GM18520 (cell line): ENCODE results near the gene AIFM3.

ENCODE experiments used
- ATAC-seq: cut with Tn5 transposase; IDR thresholded peaks from one replicate; pipeline ENCODE4 v1.9.1; 2021; ENCODE audit not compliant: unreplicated experiment

Gene AIFM3

GRCh38 chr22:20974336-20974955, 7.4 kb downstream of the AIFM3 start:
- ATAC-seq: no peak

GRCh38 chr22:20975541-20976290, 8.7 kb downstream of the AIFM3 start:
- ATAC-seq: no peak

GRCh38 chr22:20976291-20976877, 9.3 kb downstream of the AIFM3 start:
- no peak for ATAC-seq

- no peak for ATAC-seq
Measured at GRCh38 chr22:20977019-20977418, 10.0 kb downstream of the AIFM3 start.

GRCh38 chr22:20977516-20978170, 10.6 kb downstream of the AIFM3 start:
- ATAC-seq: no peak

GRCh38 chr22:20978419-20978818, 11.4 kb downstream of the AIFM3 start:
- no peak for ATAC-seq

- ATAC-seq: no peak
Measured at GRCh38 chr22:20979243-20979809, 12.3 kb downstream of the AIFM3 start.

GRCh38 chr22:20979940-20980453, 12.9 kb downstream of the AIFM3 start:
- ATAC-seq: no peak

GRCh38 chr22:20980523-20980922, 13.5 kb downstream of the AIFM3 start:
- no peak for ATAC-seq

- ATAC-seq: no peak
Measured at GRCh38 chr22:20980938-20981722, 14.1 kb downstream of the AIFM3 start.

GRCh38 chr22:20981787-20982562, 14.9 kb downstream of the AIFM3 start, which contains the start of gene LZTR1:
Gene LZTR1 (plus strand): TSS chr22:20982297. CDS start chr22:20982372, 75 bp downstream.
- peak; percentile 74 for ATAC-seq

GRCh38 chr22:20982563-20982882, 15.5 kb downstream of the AIFM3 start:
- no peak for ATAC-seq

- ATAC-seq: no peak
Measured at GRCh38 chr22:20983081-20983771, 16.2 kb downstream of the AIFM3 start.

GRCh38 chr22:20985720-20986119, 18.7 kb downstream of the AIFM3 start:
- no peak for ATAC-seq

- no peak for ATAC-seq
Measured at GRCh38 chr22:20986365-20986764, 19.3 kb downstream of the AIFM3 start.

GRCh38 chr22:20987375-20987774, 20.3 kb downstream of the AIFM3 start:
- no peak for ATAC-seq

- ATAC-seq: no peak
Measured at GRCh38 chr22:20988573-20989322, 21.7 kb downstream of the AIFM3 start.
